PC-9 (cell line): ENCODE results near the gene PHF20. TPM values are rescaled to one million over a fixed set of nuclear protein-coding genes. Genes with fewer than 3 reads are reported as not detected.
A peak's percentile ranks its signal among the peaks of the same experiment; 100 is the strongest.

ENCODE experiments used
- BruUV-seq: library from RNA; stranded (reverse); fragments of 400-500 nt; replicated peaks from 2 replicates; lab custom pipeline; 2021; lab: Mats Ljungman, UMichigan
- CTCF ChIA-PET: fragments of 300-600 bp; sonication (Branson Sonifier 250); formaldehyde crosslinking; loops from one replicate; lab custom pipeline; 2022; ENCODE audit warnings: antibody characterized with exemption; lab: Charles Lee
- POLR2A ChIA-PET: fragments of 300-600 bp; sonication (Branson Sonifier 250); formaldehyde crosslinking; loops from one replicate; lab custom pipeline; 2022; ENCODE audit warnings: antibody characterized with exemption; ENCODE audit not compliant: unreplicated experiment; lab: Charles Lee
- DNase-seq, 2 experiments: peaks; one replicate each; pipeline versions ENCODE4 v3.0.0 to v3.0.0-alpha.2; 2015 to 2022; ENCODE audit warnings: mixed read lengths in 1 of 2
- H2AFZ ChIP-seq: fragments of 200-600 bp; sonication (generic); 2 replicates; pipeline ENCODE4 v1.8.1; 2017; ENCODE audit warnings: antibody characterized with exemption
- H3F3A ChIP-seq: fragments of 200-600 bp; sonication (generic); 2 replicates; pipeline ENCODE4 v1.8.1; 2017; ENCODE audit warnings: antibody characterized with exemption, mild to moderate bottlenecking, low read depth; ENCODE audit not compliant: insufficient read depth
- H3K27ac ChIP-seq: fragments of 200-600 bp; sonication (generic); 2 replicates; pipeline ENCODE4 v1.6.1; 2016; ENCODE audit warnings: mixed run types
- H3K27me3 ChIP-seq: fragments of 200-600 bp; sonication (generic); 2 replicates; pipeline ENCODE4 v1.6.1; 2016; ENCODE audit warnings: low read depth, mixed run types; ENCODE audit not compliant: insufficient read depth
- H3K36me3 ChIP-seq: fragments of 200-600 bp; sonication (generic); 2 replicates; pipeline ENCODE4 v1.6.1; 2016; ENCODE audit warnings: low read depth, mixed run types
- H3K4me1 ChIP-seq: fragments of 200-600 bp; sonication (generic); replicated peaks from 2 replicates; pipeline ENCODE4 v1.6.1; 2016; ENCODE audit warnings: mixed run types; ENCODE audit not compliant: insufficient read depth
- H3K4me2 ChIP-seq: fragments of 200-600 bp; sonication (generic); 2 replicates; pipeline ENCODE4 v1.6.1; 2017; ENCODE audit warnings: mixed run types
- H3K4me3 ChIP-seq: fragments of 200-600 bp; sonication (generic); 2 replicates; pipeline ENCODE4 v1.6.1; 2016; ENCODE audit warnings: mixed run types
- H3K79me2 ChIP-seq: fragments of 200-600 bp; sonication (generic); 2 replicates; pipeline ENCODE4 v1.6.1; 2017; ENCODE audit warnings: low read depth, mixed run types
- H3K9me2 ChIP-seq: fragments of 200-600 bp; sonication (generic); 2 replicates; pipeline ENCODE4 v1.8.1; 2017; ENCODE audit warnings: mild to moderate bottlenecking; ENCODE audit not compliant: insufficient read depth
- H3K9me3 ChIP-seq: fragments of 200-600 bp; sonication (generic); 2 replicates; pipeline ENCODE4 v1.8.1; 2016; ENCODE audit warnings: low read depth; ENCODE audit not compliant: insufficient read depth
- H4K20me1 ChIP-seq: fragments of 200-600 bp; sonication (generic); 2 replicates; pipeline ENCODE4 v1.8.1; 2017; ENCODE audit not compliant: insufficient read depth
- EZH2 ChIP-seq: fragments of 200-600 bp; sonication (generic); IDR thresholded peaks from 2 replicates; pipeline ENCODE4 v1.8.0; 2017; ENCODE audit warnings: antibody characterized with exemption, low read depth
- intact Hi-C: fragments of 100-400 bp; cut with micrococcal nuclease; formaldehyde crosslinking; loops from one replicate; pipeline ENCODE4 v1.10.0; 2022; ENCODE audit not compliant: unreplicated experiment
- total RNA-seq: library from RNA; stranded (reverse); gene quantifications from 2 replicates; pipeline ENCODE4 v1.2.3, GENCODE V29; 2021
- TF ChIP-seq, protein P1 (sequence below): fragments of 200-600 bp; sonication (generic); conservative IDR thresholded peaks from 2 replicates; pipeline ENCODE4 v1.6.1; 2017; ENCODE audit warnings: mixed run types, antibody characterized with exemption, mild to moderate bottlenecking, moderate library complexity

The PHF20 gene
- total RNA-seq, 1 experiment from 2014 or later, result 59.8 TPM

DNA sequence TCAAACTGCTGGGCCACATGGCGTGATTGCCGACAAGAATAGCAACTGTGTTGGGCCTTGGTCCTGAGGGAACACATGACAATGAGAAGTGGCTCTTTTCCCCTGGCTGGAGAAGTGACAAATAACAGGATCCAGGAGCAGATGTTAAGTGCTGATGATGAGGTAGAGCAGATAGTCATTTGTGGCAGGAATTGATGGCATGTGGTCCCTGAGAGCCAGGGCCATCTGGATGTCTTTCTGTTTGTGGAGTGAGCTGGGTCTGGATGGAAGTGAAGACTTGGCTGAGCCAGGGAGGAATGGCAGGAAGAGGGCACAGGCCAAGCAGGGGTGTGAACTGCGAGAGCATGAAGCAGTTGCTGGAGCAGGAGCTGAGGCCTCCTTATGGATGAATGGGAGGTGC, 114.7 kb downstream of the PHF20 start:
- intact Hi-C loops, result loop anchor here (10.0 kb wide), 1 partner anchor 112 kb away; the partner anchor contains the start of gene PHF20
- H3K79me2 ChIP-seq, result no peaks in the 10 kb centered on the region
- no peak overlapping the region for H3K4me2 ChIP-seq
- H2AFZ ChIP-seq, result no peak overlapping the region
- DNase-seq, result no peak
- peak overlapping the region; percentile 94; the same call in 1 of the 2 replicates for H3K27ac ChIP-seq
- no peaks in the 10 kb centered on the region for H4K20me1 ChIP-seq
- POLR2A ChIA-PET, result no interaction called here
- no peaks in the 10 kb centered on the region for H3K9me3 ChIP-seq
- H3K4me3 ChIP-seq, result no peak overlapping the region
- peaks cover 42% of the 10 kb centered on the region for H3F3A ChIP-seq
- CTCF ChIA-PET, result interaction anchor here (0.6 kb wide), 1 partner anchor 40 kb away, joined by 8 read pairs; no protein-coding TSS in a partner anchor
- no TSS peak for BruUV-seq
- H3K4me1 ChIP-seq, result peaks cover 40% of the 10 kb centered on the region
- no peak for TF ChIP-seq EZH2
- TF ChIP-seq, protein P1, sequence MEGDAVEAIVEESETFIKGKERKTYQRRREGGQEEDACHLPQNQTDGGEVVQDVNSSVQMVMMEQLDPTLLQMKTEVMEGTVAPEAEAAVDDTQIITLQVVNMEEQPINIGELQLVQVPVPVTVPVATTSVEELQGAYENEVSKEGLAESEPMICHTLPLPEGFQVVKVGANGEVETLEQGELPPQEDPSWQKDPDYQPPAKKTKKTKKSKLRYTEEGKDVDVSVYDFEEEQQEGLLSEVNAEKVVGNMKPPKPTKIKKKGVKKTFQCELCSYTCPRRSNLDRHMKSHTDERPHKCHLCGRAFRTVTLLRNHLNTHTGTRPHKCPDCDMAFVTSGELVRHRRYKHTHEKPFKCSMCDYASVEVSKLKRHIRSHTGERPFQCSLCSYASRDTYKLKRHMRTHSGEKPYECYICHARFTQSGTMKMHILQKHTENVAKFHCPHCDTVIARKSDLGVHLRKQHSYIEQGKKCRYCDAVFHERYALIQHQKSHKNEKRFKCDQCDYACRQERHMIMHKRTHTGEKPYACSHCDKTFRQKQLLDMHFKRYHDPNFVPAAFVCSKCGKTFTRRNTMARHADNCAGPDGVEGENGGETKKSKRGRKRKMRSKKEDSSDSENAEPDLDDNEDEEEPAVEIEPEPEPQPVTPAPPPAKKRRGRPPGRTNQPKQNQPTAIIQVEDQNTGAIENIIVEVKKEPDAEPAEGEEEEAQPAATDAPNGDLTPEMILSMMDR, result no peak
- no peaks in the 10 kb centered on the region for H3K27me3 ChIP-seq
- H3K36me3 ChIP-seq, result no peaks in the 10 kb centered on the region
- H3K9me2 ChIP-seq, result peaks cover 5% of the 10 kb centered on the region; the same call in 1 of the 2 replicates

DNA sequence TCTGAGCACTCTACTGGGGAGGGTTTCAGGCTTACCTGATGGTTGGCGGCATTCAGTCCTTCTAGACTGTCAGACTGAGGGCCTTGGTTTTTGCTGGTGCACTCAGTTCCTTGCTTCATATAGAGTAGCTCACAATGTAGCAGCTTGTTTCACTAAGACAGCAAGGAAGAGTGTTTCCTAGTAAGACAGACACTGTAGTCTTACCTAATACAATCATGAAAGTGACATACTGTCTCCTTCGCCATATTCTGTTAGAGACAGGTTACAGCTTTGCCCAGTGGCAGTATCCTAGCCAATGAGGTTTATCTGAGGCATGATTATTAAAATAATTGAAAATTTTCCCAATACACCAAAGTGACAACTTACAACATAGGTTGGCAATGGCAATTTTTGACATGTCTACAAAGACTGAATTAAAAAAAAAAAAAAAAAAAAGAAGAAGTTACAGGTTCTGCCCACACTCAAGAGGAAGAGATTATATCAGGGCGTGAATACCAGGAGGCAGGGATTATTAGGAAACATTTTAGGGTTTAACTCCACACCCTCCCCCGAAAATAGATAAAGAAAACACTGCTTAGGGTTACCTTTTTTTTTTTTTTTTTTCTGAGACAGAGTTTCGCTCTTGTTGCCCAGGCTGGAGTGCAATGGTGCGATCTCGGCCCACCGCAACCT, 115.7 kb downstream of the PHF20 start:
- H3K79me2 ChIP-seq, result no peaks in the 10 kb centered on the region
- H3K4me2 ChIP-seq, result no peak overlapping the region
- TF ChIP-seq, protein P1, result no peak
- no peak for TF ChIP-seq EZH2
- intact Hi-C loops, result loop anchor here (10.0 kb wide), 1 partner anchor 113 kb away; the partner anchor contains the start of gene PHF20
- H2AFZ ChIP-seq, result no peak overlapping the region
- peaks cover 33% of the 10 kb centered on the region for H3F3A ChIP-seq
- H3K4me3 ChIP-seq, result no peak overlapping the region
- peaks cover 30% of the 10 kb centered on the region for H3K4me1 ChIP-seq
- no peaks in the 10 kb centered on the region for H3K9me2 ChIP-seq
- no peaks in the 10 kb centered on the region for H3K27me3 ChIP-seq
- H3K27ac ChIP-seq, result no peak overlapping the region
- DNase-seq, result no peak
- no peaks in the 10 kb centered on the region for H3K9me3 ChIP-seq
- H3K36me3 ChIP-seq, result no peaks in the 10 kb centered on the region
- no TSS peak for BruUV-seq
- H4K20me1 ChIP-seq, result no peaks in the 10 kb centered on the region
- ChIA-PET POLR2A (no interaction called here), CTCF (interaction anchor here (0.6 to 0.7 kb wide), 2 partner anchors 46 to 312 kb away, joined by 3 to 9 read pairs; no protein-coding TSS in a partner anchor)

DNA sequence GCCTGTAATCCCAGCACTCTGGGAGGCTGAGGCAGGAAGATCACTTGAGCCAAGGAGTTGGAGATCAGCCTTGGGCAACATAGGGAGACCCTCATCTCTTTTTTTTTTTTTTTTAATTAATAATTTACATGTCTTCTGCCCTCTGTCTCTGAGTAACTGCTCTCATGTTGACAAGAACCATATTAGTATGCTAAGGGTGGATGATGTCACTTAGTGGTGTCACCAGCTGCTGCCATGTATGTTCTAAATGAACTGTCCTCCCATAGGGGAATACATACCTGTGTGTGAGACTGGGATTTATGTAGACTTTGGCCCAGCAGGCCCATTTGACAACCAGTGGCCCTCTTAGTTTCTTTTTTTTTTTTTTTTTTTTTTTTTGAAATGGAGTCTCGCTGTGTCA, 116.8 kb downstream of the PHF20 start:
- Histone ChIP-seq H3K4me1 (peaks cover 19% of the 10 kb centered on the region), H3K27me3 (no peaks in the 10 kb centered on the region), H2AFZ (no peak overlapping the region), H3K79me2 (no peaks in the 10 kb centered on the region), H3K4me3 (no peak overlapping the region), H3K4me2 (no peak overlapping the region), H3K9me2 (no peaks in the 10 kb centered on the region), H4K20me1 (no peaks in the 10 kb centered on the region), H3F3A (peaks cover 24% of the 10 kb centered on the region), H3K9me3 (no peaks in the 10 kb centered on the region), H3K27ac (no peak overlapping the region), H3K36me3 (no peaks in the 10 kb centered on the region)
- POLR2A ChIA-PET, result no interaction called here
- no peak for DNase-seq
- CTCF ChIA-PET, result interaction anchor here (0.7 kb wide), 1 partner anchor 13 kb away, joined by 3 read pairs; no protein-coding TSS in a partner anchor
- intact Hi-C loops, result loop anchor here (10.0 kb wide), 1 partner anchor 114 kb away; the partner anchor contains the start of gene PHF20
- no TSS peak for BruUV-seq
- no peak for TF ChIP-seq EZH2
- TF ChIP-seq, protein P1, result no peak
